ENCODE data around the gene CCDC102B.
"Not testable (repeated sequence)": the region's sequence is repeated elsewhere in the genome, so short reads cannot be mapped to it uniquely, and the experiment has no call there.

Gene CCDC102B

GRCh38 chr18:68797871-68798270 lies at the start of gene CCDC102B:
Gene CCDC102B (plus strand): TSS chr18:68798080. CDS start chr18:68836764, 38,684 bp downstream.
- DNase-seq = no peak

GRCh38 chr18:68757126-68757525 lies 40.8 kb upstream of the CCDC102B start:
- DNase-seq = no peak

GRCh38 chr18:68759308-68759707 lies 38.6 kb upstream of the CCDC102B start:
- no peak for DNase-seq

- DNase-seq = no peak
These were observed 34.8 kb upstream of the CCDC102B start for GRCh38 chr18:68763083-68763482.

- no peak for DNase-seq
These were observed 33.9 kb upstream of the CCDC102B start for GRCh38 chr18:68764016-68764415.

GRCh38 chr18:68766433-68766832 lies 31.4 kb upstream of the CCDC102B start:
- no peak for DNase-seq

- DNase-seq = no peak
These were observed 28.4 kb upstream of the CCDC102B start for GRCh38 chr18:68769461-68769860.

GRCh38 chr18:68772268-68772667 lies 25.6 kb upstream of the CCDC102B start:
- no peak for DNase-seq

GRCh38 chr18:68778280-68778886 lies 19.5 kb upstream of the CCDC102B start:
- DNase-seq = no peak

GRCh38 chr18:68779169-68779568 lies 18.7 kb upstream of the CCDC102B start:
- no peak for DNase-seq

- DNase-seq = no peak
These were observed 16.9 kb upstream of the CCDC102B start for GRCh38 chr18:68780802-68781635.

GRCh38 chr18:68783506-68783905 lies 14.4 kb upstream of the CCDC102B start:
- no peak for DNase-seq

- DNase-seq = no peak
These were observed 13.8 kb upstream of the CCDC102B start for GRCh38 chr18:68784071-68784470.

GRCh38 chr18:68790290-68790689 lies 7.6 kb upstream of the CCDC102B start:
- DNase-seq = not testable (repeated sequence)

- DNase-seq = no peak
These were observed 6.1 kb upstream of the CCDC102B start for GRCh38 chr18:68791801-68792200.

- no peak for DNase-seq
These were observed 3.9 kb upstream of the CCDC102B start for GRCh38 chr18:68793951-68794350.

- DNase-seq = no peak
These were observed 767 bp upstream of the CCDC102B start for GRCh38 chr18:68796936-68797690.

GRCh38 chr18:68800075-68800474 lies 2.2 kb downstream of the CCDC102B start:
- no peak for DNase-seq

GRCh38 chr18:68803356-68803755 lies 5.5 kb downstream of the CCDC102B start:
- no peak for DNase-seq

- no peak for DNase-seq
These were observed 19.7 kb downstream of the CCDC102B start for GRCh38 chr18:68817584-68817983.

- DNase-seq = no peak
These were observed 20.7 kb downstream of the CCDC102B start for GRCh38 chr18:68818584-68818983.

- DNase-seq = no peak
These were observed 25.0 kb downstream of the CCDC102B start for GRCh38 chr18:68822926-68823325.

- DNase-seq = no peak
These were observed 28.2 kb downstream of the CCDC102B start for GRCh38 chr18:68826121-68826520.

Data from amniotic stem cell (primary cell).